GM19468 (cell line): Measurements from ENCODE around the gene SERPINB11.
"Not testable (repeated sequence)": the region's sequence is repeated elsewhere in the genome, so short reads cannot be mapped to it uniquely, and the experiment has no call there.

ENCODE experiments used
- ATAC-seq: cut with Tn5 transposase; IDR thresholded peaks from one replicate; pipeline ENCODE4 v1.9.1; 2021; ENCODE audit warnings: mild to moderate bottlenecking, moderate library complexity, moderate number of reproducible peaks; ENCODE audit not compliant: unreplicated experiment; ENCODE audit errors: extremely low read depth

Gene SERPINB11, protein sequence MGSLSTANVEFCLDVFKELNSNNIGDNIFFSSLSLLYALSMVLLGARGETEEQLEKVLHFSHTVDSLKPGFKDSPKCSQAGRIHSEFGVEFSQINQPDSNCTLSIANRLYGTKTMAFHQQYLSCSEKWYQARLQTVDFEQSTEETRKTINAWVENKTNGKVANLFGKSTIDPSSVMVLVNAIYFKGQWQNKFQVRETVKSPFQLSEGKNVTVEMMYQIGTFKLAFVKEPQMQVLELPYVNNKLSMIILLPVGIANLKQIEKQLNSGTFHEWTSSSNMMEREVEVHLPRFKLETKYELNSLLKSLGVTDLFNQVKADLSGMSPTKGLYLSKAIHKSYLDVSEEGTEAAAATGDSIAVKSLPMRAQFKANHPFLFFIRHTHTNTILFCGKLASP

DNA sequence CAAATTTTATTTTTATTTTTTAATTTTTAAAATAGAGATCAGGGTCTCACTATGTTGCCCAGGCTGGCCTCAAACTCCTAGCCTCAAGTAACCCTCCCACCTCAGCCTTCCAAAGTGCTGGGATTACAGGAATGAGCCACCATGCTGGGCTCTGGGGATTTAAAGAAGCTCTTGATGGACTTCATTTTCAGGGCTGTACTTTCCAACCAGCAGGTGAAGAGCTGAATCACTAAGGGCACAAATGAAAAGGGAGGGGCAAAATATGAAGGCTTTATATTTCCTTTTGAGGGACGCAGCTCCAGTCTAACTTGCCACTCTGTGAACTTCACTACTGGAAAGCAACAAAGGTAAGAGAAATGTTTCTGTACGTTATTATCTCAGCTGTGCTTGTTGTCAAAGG, at the start of gene SERPINB11:
Gene SERPINB11 (plus strand): TSS at position 301 of the 400 bp plus-strand sequence. CDS start 7,234 bp downstream, outside the sequence.
- no peak for ATAC-seq

- not testable (repeated sequence) for ATAC-seq
Measured at GRCh38 chr18:63658920-63659319, 43.8 kb upstream of the SERPINB11 start.

DNA sequence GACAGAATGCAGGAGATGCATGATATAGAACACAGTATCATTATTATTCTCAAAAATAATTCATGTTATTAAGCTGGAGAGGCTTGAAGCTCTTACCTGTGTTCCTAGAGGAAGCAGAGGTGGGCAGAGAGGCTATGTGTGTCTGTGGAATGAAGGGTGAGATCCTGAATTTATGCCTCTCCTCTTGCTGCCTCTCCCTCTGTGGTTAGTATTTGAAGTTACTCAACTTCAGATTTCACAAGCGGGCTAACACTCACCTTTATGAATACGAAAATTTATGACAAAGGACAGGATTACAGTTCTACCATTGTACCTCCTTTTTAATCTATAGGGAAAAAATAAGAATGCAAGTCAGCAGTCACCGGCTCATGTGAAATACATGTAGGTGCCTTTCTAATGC, 41.0 kb upstream of the SERPINB11 start, which contains the start of gene SERPINB3:
Gene SERPINB3 (minus strand): TSS at position 144 of the 400 bp plus-strand sequence. CDS start 677 bp downstream, outside the sequence.
- ATAC-seq, result not testable (repeated sequence)

DNA sequence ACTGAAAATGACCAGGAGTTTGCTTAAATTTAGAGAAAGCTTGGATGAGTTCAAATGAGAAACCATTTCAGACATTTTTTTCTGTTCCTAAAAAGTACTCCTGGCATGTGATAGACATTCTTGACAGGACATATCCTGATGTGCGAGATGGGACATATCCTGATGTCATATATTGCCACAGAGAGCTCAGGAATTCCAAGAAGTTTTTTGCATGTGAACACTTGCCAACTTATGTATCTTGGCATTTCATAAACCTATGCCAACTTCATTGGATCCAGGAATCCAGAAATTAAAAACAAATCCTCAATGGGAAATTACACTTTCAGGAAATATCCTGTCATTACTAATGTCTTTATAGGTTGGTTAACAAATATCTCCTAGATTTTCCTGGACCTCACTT, 38.2 kb upstream of the SERPINB11 start:
- ATAC-seq, result no peak

DNA sequence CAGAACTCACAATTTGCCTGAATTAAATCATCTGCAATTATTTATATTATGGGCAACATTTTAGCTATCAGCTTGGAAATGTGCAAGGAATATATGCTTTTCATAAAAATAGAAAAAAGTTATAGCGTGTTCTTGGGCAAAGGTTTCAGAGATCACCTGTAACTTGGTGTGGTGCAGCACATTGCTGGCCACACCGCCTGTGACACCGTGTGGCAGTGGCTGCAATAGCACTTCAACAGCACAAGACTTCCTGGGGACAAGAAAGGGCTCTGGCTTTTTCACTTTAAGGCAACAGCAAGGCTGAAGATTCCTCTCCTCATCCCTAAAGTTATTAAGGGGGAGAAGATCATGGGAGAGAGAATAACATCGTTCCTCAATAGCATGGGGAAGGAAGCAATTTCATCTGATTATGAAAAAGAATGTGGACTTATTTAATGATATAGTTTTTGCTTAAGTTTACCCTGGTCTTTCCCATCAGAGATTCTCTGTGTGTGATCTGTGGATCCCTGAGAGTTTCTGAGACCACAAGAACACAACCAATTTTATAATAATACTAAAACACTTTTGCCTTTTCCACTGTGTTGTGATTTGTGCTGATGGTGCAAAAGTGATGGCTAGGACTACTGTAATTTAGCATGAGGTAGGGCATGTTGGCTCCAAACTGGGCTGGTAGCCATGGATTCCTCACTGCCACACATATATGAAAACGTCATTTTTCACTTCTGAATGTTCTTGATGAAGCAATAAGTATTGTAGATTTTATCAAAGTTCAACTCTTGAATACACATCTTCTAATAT, 26.0 kb upstream of the SERPINB11 start:
- ATAC-seq, result no peak

DNA sequence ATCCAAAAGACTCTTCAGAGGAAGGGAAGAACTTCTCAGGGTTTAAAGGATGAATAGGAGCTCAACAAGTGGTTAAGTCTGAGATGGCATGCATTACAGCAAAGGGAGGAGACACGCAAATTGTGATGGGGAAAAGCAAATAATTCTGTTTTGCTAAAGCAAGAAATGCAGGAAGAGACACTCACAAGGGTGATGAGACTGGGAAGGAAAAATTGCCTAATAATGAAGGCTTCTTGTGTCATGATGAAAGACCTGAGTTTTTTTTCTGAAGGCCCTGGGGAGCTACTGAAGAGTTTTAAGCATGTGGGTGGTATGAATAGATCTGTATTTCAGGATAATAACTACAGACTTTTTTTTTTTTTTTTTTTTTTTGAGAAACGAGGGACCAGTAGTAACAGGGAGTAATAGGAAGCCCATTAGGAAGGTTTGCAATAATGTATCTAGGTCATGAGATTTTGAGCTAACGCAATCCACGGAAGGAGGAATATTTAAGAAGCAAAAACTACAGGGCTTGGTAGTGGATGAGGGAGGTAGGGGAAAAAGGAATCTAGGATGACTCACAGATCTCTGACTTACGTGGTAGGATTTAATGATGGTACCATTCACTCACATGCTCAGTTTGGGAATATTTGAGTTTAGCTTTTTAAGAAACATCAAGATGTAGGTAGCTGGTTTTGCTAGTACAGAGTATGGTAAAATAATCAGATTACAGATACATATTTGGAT, 25.1 kb upstream of the SERPINB11 start:
- no peak for ATAC-seq

- ATAC-seq, result no peak
Measured at GRCh38 chr18:63679820-63680606, 22.7 kb upstream of the SERPINB11 start.

- ATAC-seq, result no peak
Measured at GRCh38 chr18:63681449-63682340, 21.1 kb upstream of the SERPINB11 start.

DNA sequence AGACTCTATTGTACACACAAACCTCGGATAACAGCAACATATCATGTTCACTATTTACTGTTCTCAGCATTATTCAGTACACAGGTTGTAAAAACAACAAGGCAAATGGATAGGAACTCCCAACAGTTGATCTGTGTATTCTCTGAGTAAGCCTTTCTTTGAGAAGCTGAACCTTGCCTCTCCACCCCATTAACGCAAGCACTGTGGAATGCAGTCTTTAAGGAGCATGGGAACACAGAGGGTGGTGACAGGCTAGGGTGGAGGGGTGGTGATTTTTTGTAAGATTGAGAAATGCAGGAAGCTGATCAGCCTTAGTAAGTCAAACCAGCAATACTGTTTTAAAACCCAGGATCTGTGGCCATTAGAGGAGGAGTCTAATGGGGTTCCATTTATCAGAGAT, 19.6 kb upstream of the SERPINB11 start:
- ATAC-seq, result no peak

GRCh38 chr18:63683890-63684289, 18.9 kb upstream of the SERPINB11 start:
- no peak for ATAC-seq

DNA sequence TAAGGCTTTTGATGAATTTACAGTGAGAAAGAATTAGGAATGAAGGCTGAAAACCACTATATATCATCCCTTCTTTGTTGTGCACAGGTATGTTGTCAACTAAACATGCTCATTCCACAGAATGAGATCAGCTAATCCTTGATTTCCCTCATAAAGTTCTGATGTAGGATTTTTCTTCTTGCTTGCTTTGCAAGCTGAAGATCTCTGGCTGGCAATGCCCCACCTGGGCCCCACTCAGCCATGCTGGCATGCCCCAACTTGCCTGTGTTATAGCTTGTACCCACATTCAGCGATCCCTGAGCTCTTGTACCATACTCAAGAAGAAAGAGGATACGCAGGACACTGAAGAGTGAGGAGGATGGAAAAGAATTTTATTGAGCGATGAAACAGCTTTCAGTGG, 18.0 kb upstream of the SERPINB11 start:
- no peak for ATAC-seq

- ATAC-seq, result no peak
Measured at GRCh38 chr18:63686871-63687270, 15.9 kb upstream of the SERPINB11 start.

DNA sequence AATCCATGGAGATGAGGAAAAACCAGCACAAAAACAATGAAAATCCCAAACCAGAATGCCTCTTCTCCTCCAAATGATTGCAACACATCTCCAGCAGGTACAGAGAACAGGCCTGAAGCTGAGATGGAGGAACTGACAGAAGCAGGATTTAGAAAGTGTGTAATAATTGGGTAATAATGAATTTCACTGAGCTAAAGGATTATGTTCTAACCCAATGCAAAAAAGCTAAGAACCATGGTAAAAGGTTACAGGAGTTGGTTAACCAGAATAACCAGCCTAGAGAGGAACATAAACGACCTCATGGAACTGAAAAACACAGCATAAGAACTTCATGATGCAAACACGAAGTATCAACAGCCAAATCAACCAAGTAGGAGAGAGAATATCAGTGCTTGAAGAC, 13.7 kb upstream of the SERPINB11 start:
- ATAC-seq, result no peak

DNA sequence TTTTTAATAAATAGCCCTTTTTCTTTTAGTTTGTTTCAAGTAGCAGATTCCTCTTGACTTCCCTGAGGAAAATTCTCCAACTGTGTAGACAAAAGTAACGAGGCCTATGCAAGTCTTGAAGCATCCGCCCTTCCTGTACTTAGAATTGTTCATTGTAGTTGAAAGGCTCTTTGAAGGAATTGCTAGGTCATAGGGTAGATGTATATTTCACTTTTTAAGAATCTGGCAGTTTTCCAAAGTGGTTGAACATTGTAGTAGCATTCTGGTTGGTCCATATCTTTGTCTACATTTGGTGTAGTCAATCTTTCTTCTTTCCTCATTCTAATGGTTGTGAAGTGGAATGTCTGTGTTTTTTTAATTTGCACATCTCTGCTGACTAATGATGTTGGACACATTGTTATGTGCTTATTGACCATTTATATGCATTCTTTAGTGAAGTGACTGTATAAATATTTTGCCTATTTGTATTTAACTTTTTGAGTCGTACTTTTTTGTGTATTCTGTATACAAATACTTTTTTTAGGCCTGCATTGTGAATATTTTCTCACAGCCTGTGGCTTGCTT, 5.6 kb upstream of the SERPINB11 start:
- ATAC-seq, result no peak

DNA sequence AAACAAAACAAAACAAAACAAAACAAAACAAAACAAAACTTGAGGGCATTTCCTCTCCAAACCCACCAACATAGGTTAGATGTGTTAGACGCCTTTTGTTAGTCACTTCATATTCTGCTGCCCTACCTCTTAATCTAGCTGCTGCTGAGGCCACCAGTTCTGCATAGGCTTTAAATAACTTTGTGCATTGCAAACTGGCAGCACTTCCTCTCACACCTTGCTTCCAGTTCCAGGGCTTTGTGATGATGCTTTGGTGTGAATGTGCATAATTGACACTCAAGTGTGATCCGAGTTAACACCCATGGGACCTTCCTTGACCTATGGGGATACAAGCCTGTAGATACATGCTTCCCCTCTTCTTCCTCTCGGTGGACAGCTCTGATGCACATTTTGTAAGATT, 2.3 kb upstream of the SERPINB11 start:
- no peak for ATAC-seq

DNA sequence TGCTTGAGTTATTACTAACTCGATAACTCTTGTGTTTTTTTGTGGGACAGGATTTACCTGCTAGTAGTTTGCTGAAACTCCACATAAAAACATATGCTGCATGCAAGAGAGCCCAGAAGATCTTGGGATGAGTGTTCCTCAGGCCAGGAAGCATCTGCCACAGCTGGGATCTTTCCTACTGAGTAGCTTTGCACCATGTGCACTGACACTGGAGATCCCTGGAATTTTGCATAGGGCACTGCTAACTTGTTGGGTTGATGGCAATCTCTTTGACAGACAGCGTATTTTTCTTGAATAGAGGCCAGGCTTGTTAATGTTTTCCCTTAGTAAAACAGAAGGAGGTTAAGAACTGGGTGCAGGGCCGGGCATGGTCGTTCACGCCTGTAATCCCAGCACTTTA, 808 bp upstream of the SERPINB11 start:
- ATAC-seq, result no peak

- ATAC-seq, result no peak
Measured at GRCh38 chr18:63705401-63705800, 2.6 kb downstream of the SERPINB11 start.

DNA sequence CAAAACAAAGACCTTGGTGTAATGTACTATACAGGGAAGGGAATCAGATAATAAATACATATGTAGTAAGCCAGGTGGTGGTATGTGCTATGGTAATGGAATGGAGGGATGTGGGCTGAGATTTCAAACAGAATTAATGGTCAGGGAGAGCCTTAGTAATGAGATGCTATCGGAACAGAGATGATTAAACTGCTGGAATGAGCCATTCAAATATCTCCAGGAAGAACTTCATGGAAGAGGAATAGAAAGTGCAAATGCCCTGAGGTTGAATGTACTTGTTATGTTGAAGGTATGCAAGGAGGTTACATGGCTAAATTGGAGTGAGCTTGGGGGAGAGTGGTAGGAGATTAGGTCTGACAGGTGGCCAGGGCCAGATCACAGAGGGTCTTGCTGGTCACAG, 5.1 kb downstream of the SERPINB11 start:
- ATAC-seq, result no peak

GRCh38 chr18:63708650-63709049, 5.9 kb downstream of the SERPINB11 start:
- no peak for ATAC-seq
